GM18499 (cell line): Measurements from ENCODE around the gene ROR1.
"Not testable (repeated sequence)": the region's sequence is repeated elsewhere in the genome, so short reads cannot be mapped to it uniquely, and the experiment has no call there.

Source experiments
- ATAC-seq: cut with Tn5 transposase; IDR thresholded peaks from one replicate; pipeline ENCODE4 v1.9.1; 2021; ENCODE audit warnings: moderate number of reproducible peaks; ENCODE audit not compliant: insufficient read depth, unreplicated experiment

ROR1 gene

GRCh38 chr1:63819795-63820194, 46.0 kb downstream of the ROR1 start:
- ATAC-seq, result no peak

DNA sequence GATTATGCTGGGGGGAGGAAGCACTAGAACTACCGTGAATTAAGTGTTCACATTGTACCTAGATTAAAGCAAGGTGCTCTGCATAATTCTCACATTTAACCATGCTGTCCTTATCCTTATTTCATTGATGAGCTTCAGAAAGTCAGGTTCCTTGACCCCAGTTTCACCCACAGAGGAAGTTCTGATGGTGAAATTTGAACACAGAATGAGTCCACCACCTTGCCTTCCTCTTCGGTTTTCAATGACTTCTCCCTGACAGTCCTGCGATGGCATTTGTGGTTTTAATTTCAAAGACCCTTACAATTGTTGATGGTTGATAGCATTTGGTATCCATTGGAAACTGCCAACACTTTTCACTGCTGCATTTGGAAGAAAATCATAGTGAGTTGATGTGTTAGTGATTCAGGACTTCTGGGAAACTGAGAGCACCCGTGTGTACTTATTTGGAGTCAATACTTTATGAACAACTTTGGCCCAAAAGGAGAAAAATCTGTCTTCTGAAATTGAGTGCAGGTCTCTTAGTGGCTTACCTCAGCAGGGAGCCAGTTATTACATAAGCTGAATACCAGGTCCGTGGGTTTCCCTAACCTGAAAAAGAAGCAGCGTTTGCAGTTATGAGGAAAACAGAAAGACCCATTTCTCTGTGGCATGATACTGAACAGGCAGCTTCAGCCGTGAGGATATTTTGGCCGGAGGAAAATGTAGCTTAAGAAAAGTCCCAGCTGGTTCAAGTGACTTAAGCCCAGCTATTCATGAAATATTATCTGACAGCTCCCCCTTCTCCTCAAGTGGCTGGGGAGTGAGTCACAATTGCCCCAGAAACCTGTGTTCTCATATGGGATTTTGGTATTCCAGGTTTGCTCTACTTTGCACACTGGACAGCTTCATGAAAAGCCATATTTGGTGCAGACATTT, 47.5 kb downstream of the ROR1 start:
- ATAC-seq, result no peak

- no peak for ATAC-seq
Measured at GRCh38 chr1:63822540-63822939, 48.7 kb downstream of the ROR1 start.

GRCh38 chr1:63824451-63824850, 50.6 kb downstream of the ROR1 start:
- no peak for ATAC-seq

DNA sequence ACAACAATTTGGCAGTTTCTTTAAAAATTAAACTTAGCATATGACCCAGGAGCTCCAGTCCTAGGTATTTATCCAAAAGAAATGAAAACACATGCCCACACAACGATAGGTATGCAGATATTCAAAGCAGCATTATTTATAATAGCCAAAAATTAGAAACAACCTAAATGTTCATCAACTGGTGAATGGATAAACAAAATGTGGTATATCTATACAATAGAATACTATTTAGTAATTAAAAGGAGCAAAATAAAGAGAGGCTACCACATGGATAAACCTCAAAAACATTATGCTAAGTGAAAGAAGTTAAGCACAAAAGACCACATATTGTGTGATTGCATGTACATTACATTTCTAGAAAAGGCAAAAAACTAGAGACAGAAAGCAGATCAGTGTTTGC, 51.3 kb downstream of the ROR1 start:
- ATAC-seq, result no peak

DNA sequence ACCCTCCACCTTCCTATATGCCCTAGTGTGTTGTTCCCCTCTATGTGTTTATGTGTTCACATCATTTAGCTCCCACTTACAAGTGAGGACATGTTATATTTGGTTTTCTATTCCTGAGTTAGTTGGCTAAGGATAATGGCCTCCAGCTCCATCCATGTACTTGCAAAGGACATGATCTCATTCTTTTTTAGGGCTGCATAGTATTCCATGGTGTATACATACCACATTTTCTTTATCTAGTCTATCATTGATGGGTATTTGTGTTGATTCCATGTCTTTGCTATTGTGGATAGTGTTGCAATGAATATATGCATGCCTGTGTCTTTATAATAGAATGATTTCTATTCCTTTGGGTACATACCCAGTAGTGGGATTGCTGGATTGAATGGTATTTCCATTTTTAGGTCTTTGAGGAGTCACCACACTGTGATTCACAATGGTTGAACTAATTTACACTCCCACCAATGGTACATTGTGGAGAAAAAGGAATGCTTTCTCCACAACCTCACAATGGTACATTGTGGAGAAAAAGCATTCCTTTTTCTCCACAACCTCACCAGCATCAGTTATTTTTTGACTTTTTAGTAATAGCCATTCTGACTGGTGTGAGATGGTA, 52.5 kb downstream of the ROR1 start:
- ATAC-seq, result not testable (repeated sequence)

DNA sequence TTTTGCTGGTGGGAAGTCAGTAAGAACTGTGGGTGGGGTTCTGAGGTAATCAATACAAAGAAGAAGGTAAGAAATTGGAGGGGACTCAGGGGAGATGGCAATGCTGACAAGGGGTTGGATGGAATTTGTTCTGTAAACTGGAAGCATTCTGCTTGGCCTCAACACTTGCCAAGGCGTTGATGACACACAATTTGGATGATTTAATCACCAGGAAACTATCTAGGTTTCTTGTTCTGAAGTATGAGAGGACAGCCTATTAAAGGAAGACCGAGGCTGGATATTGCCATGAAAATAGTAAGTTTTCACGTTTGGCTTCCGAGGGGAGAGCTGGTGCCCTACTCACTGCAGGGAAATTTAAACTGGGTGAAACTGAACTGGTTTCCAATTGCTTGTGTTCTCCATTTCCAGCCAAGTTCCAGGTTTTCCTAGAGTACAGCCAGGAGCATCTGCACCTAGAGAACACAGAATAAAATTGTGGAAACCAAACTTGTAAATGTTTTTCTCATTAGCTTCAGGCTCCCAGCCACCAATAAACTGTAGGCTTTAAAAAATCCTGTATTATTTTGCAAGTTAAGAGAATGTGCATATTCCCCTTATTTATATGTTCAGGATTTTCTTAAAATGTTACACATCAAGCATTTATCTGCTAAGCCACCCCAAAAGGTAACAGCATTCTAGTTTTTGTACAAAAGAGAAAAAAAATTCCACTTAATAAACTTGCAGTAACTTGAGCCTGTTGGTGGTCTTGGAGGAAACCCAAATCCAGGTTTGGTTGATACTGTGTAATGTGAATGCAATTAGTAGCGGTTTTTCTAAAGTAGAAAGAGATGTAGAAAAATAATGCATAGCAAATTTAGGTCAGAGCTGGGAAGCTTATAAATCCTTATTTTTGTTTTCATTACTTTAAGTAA, 53.8 kb downstream of the ROR1 start:
- no peak for ATAC-seq

DNA sequence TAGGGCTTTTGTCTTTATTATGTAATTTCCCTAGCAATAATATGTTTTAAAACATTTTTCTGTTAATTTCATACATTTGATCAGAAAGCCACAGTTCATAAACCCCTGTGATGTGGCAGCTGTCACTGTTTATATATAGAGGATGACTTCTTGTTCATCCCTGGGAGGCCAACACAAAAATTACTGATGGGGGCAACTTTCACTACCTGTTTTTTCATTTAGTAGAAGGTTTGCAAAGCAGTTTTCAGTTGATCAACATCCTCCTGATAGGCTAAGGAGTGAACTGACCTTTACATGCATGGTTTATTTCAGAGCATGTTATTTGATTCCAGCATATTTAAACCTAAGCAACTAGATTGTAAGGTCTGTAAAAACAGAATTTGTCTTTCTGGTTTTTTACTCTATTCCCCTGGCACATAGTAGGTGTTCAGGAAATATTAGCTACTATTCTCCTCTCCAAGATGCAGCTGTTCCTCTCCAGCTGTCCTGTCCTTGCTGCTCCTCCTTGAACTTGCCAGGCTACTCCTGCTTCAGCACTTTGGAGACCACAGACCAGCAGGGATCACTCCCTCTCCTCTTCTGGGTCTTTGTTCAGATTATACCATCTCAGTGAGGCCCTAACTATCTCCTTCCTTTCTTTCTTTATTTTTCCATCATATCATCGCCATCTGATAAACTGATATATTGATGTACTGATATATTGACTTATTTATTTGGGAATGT, 54.7 kb downstream of the ROR1 start:
- ATAC-seq, result peak; percentile 93

DNA sequence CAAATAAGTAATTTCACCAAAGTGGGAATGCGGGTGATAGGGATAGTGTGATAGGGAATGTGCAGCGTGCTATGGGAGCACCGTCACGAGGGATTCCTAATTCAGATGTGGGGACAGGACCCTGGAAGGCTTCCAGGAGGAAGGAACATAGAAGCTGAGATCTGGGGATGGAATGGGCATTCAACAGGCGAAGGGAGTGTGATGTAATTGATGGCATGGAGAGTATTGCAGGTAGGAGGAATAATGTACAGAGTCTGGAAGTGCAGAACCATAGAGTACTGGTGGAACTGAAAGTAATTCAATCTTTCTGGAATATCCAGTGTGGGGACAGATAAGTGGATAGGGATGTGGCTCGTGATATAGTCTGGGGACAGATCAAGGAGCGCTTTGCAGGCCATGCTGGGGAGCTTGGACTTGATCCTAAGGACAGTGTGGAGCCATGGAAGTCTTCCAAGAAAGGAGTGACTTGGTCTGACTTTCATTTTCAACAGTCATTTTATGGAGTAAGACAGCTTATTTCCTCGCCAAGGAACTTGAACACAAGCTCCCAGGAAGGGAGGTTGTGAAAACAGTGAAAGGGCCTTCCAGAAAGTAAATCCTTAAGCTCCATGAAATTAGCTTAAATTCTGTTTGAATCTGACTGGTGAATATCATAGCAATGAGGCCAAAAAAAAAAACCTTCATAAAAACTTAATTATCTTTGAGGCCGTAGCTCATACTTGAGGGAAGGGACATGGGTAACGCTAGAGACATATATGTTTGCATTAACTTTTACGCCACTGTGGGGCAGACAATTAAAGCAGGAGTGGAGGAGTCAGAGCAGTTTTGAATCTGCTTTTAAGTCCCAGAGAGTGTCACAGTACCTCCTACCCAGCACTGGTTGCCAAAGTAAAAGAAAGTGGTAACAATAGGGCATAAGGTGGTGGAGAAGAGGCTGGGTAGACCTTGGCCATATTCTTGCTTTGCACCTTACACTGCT, 55.8 kb downstream of the ROR1 start:
- no peak for ATAC-seq

DNA sequence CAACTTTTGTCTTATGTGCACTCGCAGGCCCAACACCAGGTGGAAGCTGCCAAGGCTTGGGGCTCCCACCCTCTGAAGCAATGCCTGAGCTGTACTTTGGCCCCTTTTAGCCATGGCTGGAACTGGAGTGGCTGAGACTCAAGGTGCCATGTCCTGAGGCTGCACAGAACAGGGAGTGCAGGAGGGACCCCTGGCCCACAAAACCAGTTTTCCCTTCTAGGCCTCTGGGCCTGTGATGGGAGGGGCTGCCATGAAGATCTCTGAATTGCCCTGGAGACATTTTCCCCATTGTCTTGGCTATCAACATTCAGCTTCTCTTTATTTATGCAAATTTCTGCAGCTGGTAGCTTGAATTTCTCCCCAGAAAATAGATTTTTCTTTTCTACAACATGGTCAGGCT, 57.6 kb downstream of the ROR1 start:
- no peak for ATAC-seq

DNA sequence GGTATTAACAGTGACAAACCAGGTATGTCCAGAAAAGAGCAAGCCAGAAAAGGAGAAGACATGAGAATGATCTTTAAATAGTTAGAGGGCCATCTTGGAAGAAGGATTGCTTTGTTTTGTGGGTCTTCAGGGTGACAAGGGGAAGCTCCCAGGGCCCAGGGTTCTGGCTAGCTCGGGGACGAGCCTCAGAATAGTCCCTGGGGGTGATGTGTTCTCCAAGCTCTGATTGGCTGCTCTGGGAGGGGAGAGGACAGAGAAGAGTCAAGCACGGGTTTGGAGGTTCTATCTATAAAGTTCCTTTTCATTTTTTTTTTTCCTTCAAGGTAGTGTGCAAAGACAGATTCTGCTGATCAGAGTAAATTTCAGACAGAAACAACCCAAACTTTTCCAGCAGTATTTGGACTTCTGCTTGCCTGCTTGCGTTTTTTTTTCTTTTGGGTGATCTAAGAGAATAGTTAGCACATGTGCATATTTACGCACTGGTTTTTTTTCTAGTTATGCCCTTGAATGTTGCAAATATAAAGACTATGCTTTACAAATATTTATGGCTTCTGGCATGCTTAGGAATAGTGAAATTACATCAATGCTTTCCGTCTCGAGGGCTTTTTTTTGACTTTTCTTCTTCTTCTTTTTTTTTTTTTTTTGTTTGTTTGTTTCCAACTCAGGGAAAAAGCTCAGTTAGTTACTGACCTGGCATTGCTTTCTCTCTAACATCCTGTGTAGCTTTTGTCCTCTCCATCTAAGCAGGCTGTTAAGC, 59.7 kb downstream of the ROR1 start:
- no peak for ATAC-seq

DNA sequence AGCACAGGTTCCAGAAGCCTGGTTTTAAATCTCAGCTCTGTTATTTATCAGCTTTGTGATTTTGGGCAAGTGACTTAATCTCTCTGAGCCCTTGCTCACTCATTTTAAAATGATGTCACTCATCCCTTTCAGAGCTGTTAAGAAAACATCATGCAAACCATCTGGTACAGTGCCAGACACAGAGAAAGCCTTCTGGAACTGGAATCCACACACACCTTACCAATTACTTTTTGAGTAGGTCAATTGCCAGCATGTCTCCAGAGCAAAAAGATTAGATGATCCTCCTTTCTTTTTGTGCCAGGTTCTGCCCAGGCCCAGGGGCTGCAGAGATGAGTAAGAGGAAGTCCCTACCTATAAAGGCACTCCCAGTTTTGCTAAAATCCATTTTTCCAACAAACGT, 61.3 kb downstream of the ROR1 start:
- no peak for ATAC-seq

DNA sequence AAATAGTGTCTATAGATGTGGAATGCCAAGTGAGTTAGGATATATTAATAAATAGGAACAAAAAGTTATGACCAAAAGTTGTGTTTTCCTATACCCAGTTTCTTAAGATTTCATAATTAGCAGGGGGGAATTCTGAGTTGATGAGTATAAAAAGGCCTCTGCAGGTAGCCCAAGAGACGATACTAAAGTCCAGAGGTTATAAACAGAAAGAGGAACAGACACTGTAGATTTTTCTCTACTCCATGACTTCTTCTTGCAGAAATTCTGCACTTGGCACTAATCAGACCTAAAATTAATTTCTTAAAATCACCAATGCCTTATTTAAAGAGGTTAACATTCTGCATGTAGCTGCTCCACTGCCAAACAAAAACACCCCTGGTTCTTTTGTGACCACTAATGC, 62.6 kb downstream of the ROR1 start:
- no peak for ATAC-seq

- no peak for ATAC-seq
Measured at GRCh38 chr1:63836830-63837229, 63.0 kb downstream of the ROR1 start.

GRCh38 chr1:63843010-63843409, 69.2 kb downstream of the ROR1 start:
- no peak for ATAC-seq

- ATAC-seq, result no peak
Measured at GRCh38 chr1:63843884-63844283, 70.1 kb downstream of the ROR1 start.

GRCh38 chr1:63845346-63845745, 71.5 kb downstream of the ROR1 start:
- no peak for ATAC-seq

DNA sequence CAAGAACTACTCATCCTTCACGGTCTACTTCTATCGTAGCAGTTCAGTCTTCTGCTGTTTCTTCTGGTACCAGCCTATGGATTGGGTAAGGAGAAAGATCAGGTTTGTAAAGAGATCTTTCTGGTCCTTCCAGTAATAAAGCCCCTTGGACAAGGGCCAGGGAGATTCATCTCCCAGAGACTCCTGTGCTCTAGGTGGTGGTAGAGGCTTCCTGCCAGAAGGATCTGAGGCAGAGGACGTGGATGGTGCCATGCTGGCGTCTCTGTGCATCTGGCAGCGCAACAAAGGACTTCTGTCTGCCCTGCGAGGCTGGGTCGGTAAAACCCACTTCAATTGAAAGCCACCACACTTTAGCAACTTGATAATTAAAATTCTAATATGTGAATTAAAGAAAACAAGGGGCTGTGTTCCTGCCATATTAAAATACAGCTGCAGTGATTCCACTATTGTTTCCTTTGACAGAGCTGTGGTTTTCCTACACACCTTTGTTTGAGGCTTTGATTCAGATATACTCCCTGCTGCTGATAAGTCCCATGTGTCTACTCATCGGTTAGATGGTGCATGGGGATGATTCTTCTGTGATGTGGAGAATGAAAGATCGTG, 73.6 kb downstream of the ROR1 start:
- no peak for ATAC-seq
